Epithelial cell of prostate (primary cell): ENCODE data around the gene DENND5B.
"Not testable (repeated sequence)": the region's sequence is repeated elsewhere in the genome, so short reads cannot be mapped to it uniquely, and the experiment has no call there.

Experiments used
- DNase-seq: peaks from one replicate; pipeline ENCODE4 v3.0.0-alpha.2; 2011; ENCODE audit warnings: low read depth, low spot score
- H3K27ac ChIP-seq: fragments of 450-650 bp; 2 replicates; pipeline ENCODE4 v1.5.1; 2017; ENCODE audit warnings: mild to moderate bottlenecking

The DENND5B gene

DNA sequence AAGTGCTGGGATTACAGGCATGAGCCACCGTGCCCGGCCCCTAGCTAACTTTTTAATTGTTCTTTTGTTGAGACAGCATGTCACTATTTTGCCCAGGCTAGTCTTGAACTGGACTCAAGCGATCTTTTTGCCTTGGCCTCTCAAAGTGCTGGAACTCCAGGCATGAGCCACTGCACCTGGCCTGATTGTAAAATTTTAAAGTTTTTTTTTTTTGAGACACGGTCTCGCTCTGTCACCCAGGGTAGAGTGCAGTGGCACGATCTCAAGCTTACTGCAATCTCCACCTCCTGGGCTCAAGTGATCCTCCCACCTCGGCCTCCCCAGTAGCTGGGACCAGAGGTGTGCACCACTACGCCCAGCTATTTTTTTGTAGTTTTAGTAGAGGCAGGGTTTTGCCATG lies 185.9 kb downstream of the DENND5B start:
- no peak overlapping the region for H3K27ac ChIP-seq
- DNase-seq, result no peak

DNA sequence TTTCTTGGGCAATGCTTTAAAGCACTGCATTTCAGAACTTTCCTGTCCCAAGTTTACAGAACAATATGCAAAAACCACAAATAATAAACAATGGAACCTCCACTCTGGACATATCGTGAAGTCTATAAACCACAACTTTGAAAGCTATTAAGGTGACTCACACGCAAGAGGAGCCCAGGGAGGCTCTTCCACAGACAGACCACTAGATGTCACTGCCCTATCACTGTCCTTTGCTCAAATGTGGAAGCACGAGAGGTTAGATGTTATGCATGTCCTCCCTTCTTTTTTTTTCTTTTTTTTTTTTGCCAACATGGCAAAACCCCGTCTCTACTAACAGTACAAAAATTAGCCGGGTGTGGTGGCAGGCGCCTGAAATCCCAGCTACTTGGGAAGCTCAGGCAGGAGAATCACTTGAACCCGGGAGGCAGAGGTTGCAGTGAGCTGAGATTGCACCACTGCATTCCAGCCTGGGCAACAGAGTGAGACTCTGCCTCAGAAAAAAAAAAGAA lies 187.8 kb downstream of the DENND5B start:
- peak; percentile 60 for DNase-seq
- not testable (repeated sequence) for H3K27ac ChIP-seq

DNA sequence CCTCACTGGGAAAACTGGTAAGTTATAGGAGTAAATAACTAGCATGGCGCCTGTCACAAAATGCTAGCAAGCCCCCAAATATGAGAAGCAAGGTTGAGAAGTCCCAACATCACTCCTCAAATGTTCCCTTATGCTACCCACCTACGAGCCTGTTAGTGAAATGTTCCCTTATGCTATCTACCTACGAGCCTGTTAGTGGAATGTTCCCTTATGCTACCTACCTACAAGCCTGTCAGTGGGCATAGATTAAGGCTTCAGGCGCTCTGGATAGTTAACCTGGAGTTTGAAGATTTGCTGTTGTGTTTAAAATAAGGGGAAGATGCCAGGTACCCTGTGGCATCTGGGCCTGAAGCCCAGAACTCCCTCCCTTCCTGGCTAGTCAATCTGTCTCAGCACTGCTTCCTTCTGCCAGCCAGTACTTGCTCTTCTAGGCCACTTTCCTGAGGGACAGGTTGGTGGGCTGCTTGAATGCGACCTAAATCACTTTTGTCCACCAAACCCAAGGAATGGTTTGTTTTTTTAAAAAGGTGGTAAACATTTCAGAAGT lies 197.9 kb downstream of the DENND5B start:
- H3K27ac ChIP-seq, result no peak overlapping the region

DNA sequence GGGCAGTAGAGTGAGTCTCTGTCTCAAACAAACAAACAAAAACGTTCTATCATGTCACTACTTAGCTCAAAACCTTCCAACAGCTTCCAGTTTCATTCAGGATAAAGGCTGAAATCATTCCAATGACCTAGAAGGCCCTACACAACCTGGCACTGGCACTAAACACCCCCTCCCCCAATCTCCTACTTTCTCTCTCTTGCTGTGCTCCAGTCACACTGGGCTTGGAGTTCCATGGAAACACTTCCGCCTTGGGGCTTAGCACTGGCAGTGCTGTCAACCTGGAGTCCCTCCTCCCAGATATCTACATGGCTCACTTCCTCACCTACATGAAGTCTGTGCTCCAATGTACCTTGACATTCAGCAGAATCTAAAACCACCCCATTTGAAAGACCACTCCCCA lies 199.9 kb downstream of the DENND5B start:
- no peak for DNase-seq

More for the DNA sequence above, 197.9 kb downstream of the DENND5B start:
- DNase-seq, result no peak

DNA sequence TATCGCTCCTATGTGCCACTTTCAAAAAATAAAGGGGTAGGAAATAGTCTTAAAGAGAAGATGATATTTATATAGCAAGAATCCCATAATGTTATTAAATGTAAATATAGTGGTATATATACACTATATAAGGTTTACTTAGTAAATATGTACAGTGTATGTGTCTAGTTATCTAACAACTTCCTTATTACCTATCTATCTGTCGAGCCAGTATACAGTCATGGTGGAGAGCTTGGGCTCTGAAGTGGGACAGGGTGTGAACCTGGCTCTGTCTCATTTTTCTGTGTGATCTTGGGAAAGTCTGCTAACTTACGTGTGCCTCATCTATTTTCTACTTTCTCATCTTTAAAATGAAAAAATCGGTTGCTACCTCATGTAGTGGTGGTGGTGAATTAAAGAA lies 202.2 kb downstream of the DENND5B start:
- H3K27ac ChIP-seq, result no peak overlapping the region
- DNase-seq, result no peak

More for the DNA sequence above, 199.9 kb downstream of the DENND5B start:
- H3K27ac ChIP-seq, result no peak overlapping the region

DNA sequence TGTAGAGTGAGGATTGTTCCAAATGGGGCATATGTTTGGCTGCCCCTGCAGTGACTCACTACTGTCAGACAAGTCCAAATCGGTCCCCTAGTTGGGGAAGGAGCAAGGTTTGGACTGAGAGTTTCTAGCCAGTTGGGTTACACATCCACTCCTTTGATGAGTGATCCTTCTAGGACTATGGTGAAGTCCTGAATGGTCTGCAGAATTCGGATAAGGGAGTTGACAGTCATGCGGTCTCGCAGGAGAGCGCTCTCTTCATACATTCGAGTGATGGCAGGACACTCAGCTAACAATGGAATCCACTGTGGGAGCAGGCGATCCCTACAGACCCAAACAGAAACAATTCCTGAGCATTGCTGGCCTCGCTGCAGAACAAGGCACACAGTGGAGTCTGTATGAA lies 203.5 kb downstream of the DENND5B start:
- H3K27ac ChIP-seq, result no peak overlapping the region
- no peak for DNase-seq

DNA sequence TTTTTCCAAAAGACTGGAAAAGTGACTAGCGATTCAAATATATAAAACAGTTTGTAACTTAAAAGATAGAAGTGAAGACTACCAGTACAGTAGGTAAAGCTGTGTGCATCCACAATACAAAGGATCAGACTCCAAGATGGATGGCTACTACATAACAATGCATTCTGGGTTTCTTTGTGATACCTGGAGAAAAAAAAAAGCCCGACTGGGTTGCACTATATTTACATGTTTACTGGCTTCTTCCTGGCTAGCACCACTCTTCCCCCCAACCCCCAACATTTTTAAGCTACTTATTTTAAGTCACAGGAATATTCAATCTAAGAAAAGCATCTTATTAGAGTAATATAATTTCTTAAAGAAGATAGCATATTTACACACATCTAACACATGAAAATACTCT lies 203.9 kb downstream of the DENND5B start:
- no peak overlapping the region for H3K27ac ChIP-seq
- no peak for DNase-seq

DNA sequence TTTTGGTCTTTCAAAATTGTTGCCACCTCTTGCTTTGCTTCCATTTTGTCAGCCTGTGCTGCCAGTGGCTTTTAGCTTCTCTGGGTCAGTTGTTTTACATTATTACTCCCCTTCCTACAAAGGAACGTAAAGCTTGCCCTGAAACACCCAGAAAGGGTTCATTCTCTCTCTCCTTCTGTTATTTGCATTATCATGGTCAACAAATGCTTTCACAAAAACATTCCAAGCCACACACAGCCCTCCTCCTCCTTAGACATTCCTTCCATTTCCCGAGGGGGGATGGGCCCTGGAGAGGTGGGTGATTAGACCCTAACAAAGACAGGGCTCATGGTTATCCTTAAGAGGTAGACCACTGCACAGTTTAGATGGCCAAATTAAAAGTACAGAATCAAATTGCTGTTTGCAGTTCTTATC lies 204.6 kb downstream of the DENND5B start:
- DNase-seq, result no peak

DNA sequence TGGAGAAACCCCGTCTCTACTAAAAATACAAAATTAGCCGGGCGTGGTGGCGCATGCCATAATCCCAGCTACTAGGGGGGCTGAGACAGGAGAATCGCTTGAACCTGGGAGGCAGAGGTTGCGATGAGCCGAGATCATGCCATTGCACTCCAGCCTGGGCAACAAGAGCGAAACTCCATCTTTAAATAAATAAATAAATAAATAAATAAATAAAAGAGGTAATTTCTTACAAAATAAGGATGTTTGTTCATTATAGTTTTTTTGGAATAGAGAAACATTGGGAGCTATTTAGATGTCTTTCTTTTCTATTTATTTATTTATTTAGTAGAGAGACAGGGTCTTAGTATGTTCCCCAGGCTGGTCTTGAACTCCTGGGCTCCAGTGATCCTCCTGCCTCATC lies 213.7 kb downstream of the DENND5B start:
- not testable (repeated sequence) for H3K27ac ChIP-seq, DNase-seq

More for the DNA sequence above, 204.6 kb downstream of the DENND5B start:
- no peak overlapping the region for H3K27ac ChIP-seq

DNA sequence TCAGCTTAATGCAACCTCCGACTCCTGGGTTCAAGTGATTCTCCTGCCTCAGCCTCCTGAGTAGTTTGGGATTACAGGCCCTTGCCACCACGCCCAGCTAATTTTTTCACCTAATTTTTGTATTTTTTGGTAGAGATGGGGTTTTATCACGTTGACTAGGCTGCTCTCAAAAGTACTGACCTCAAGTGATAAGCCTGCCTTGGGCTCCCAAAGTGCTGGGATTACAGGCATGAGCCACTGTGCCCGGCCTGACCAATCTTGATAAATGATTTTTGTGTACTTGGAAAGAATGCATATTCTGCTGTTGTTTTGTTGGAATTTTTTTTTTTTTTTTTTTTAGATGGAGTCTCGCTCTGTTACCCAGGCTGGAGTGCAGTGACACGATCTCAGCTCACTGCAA lies 215.5 kb downstream of the DENND5B start:
- not testable (repeated sequence) for H3K27ac ChIP-seq, DNase-seq

DNA sequence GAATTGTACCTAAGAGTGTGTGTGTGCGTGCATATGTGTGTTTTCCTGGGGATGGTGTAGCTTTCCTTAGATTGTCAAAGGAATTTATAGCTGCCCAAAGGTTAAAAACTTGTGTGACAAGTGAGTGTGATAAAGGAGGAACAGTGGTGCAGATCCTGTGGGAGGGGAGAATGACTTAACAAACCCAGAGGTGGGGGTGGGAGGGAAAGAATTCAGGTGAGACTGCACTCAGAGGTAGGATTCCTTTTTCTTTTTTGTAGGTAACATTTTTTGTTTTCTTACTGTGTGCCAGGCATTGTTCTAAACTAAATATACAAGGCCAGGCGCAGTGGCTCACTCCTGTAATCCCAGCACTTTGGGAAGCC lies 219.7 kb downstream of the DENND5B start:
- no peak for DNase-seq
- H3K27ac ChIP-seq, result no peak overlapping the region

DNA sequence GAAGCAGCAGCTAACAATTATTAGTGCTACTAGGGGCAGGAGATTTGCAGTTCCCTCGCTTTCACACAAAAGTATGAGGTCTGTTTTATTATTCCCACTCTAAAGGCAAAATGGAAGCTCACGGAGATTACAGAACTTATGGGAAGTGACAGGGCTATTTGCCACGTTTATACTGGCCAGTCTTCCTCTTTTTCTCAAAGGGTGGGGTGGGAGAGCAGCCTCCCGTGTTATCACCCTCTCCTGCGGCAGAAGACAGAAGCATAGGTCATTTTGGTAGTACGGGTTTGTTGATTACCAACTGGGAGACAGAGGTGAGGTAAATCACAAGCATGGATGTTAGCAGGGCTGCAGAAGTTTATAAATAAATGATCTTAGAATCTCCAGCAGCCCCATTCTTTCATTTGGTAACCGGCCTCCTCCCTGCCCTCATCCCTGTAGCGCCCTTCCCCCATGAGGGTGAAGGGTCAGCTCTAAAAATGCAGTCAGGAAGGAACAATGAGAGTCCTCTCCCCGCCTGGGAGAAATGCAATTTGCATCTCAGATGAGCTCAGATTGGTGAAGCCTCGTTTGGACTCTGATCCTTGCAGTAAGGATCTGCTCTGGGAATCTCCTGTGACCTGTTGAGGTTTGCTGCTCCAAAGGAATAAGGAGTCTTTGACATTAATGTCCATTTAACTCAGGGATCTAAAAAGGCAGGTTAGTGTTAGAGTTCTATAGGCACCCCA lies 220.2 kb downstream of the DENND5B start:
- peak overlapping the region; percentile 59 for H3K27ac ChIP-seq
- no peak for DNase-seq

DNA sequence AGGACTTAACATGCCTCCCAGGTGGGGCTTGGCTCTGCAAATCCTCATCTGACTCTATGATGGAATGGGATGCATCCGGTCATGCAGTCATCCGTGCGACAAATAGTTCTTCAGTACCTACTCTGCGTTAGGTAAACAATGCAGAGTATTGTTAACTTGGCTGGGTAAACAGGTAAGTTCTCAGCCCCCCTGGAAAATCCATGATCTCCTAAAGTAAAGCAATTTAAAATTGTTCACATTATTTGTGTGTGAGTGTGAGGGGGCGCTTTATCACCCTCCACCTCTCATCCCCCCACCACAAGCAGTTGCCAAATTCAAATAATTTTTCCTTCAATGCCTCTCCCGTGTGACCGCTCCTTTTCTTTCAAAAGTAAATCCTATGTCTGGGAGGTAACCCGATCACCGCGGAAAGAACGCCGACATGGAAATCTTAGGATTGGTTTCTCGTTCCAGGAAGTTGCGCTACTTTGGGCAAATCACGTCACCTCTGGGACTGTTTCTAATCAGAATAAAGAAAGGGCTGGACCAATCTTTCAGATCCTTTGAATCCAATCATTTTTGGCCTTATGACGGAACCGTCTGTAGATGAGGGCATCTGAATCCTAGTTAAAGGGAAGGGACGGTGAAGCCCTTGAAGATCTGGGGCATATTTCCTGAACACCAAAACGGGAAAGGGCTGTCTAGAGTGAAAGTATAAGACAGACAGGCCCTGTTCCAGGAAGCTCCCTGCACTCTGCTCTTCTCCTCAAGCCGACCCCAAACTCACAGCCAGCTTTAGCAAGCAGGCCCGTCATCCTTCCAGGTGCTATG lies 221.0 kb downstream of the DENND5B start:
- DNase-seq, result no peak
- peak overlapping the region; percentile 59 for H3K27ac ChIP-seq

DNA sequence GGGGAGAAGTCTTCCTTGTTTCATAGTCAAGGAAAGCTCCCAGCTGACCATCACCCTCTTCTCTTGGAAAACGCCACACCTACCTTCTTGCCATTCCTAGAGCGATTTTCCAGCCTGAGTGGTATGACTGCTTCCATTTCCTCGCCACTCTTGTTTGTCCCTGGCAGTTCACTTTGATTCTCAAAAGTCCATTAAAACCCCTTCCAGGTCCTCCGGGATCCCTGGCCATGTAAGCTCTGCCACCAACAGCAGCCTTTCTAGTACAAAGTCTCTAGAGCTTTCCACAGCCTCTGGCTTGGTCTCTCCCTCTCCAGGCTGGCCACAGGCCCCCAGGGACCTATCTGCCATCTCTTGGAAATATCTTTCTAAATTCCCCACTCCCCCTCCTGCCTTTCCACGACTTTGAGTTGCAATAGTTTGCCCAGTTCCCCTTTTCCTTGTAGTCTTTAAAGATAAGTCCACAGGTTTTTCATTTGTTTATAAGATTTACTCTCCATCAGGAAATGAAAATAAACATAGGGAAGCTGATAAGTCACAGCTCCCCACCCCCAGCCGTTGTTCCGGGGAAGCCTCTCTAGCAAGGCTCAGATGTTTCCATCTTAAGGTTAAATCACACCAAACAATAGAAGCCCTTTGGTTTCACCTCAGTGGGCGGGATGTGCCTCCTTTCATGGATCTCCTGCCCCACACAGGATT lies 222.1 kb downstream of the DENND5B start:
- no peak for DNase-seq
- no peak overlapping the region for H3K27ac ChIP-seq

DNA sequence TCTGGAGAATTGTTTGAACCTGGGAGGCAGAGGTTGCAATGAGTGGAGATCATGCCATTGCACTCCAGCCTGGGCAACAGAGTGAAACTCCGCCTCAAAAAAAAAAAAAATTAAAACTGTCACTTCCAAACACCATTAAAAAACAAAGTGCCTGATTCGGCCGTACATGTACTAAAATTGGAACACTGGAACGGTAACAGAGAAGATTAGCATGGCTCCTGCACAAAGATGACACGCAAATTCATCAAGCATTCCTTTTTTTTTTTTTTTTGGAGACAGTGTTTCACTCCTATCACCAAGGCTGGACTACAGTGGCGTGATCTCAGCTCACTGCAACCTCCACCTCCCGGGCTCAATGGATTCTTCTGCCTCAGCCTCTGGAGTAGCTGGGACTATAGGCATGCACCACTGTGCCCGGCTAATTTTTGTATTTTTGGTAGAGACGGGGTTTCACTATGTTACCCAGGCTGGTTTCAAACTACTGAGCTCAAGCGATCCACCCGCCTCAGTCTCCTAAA lies 224.8 kb downstream of the DENND5B start:
- H3K27ac ChIP-seq, result no peak overlapping the region
- no peak for DNase-seq

DNA sequence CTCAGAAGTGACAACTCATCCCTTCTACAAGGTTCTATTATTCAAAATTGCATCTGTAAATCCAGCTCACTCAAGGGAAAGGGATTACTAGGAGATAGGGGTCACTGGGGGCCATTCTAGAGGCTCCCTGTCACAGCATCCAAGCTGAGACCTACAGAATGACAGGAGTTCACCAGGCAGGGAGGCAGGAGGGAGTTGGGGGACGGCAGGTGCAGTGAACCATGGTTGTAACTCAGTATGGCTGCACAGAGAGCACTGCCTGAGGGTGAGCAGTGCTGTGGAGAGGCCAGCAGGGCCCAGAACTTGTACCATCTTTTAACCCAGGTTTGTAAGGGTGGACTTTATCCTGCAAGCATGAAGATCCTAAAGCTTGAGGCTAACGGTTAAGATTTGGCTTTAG lies 227.1 kb downstream of the DENND5B start:
- DNase-seq, result no peak
- no peak overlapping the region for H3K27ac ChIP-seq

DNA sequence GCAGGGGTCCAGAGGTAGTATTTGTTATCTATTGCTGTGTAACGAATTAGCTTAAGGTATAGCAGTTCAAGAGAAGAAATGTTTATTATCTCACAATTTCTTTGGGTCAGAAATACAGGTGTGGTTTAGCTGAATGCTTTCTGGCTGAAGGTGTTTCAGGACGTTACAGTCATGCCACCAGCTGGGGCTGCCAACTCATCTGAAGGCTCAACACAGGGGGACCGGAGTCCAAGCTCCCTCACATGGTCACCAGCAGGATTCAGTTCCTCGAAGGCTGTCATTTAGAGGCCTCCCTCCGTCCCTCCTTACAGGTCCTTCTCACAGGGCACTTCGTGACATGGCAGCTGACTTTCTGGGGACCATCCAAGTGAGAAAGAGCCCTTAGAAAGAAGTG lies 227.5 kb downstream of the DENND5B start:
- no peak overlapping the region for H3K27ac ChIP-seq
- DNase-seq, result no peak

DNA sequence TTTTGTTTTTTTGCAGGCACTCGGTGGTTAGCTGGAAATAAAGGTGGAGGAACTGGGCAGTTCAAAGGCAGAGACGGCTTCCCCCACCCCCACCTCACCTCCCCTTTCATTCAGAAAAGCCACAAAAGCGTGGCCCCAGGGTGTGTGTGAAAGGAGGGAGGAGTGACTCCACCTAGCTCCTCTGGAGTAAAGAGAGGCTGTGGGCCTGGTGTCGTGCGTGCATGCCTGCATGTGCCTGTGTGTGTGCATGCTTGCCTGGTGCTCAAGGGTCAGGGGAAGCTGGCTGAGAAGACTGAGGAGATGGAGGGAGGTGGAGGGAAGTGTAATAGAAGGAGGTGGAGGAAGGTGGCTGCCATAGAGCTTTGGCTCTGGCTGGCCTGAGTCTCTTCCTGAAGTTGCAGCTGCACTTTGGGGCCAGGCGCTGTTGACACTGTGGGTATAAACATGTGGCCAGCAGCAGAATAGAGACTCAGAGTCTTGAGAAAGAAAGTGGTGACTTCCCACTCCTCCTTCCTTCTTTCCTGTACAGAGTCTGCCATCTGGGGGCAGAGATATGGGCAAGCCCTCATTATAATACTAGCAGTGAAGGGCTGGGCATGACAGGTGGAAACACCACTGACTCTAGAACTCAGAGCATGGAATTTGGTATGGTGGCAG lies 228.0 kb downstream of the DENND5B start:
- H3K27ac ChIP-seq, result no peak overlapping the region

DNA sequence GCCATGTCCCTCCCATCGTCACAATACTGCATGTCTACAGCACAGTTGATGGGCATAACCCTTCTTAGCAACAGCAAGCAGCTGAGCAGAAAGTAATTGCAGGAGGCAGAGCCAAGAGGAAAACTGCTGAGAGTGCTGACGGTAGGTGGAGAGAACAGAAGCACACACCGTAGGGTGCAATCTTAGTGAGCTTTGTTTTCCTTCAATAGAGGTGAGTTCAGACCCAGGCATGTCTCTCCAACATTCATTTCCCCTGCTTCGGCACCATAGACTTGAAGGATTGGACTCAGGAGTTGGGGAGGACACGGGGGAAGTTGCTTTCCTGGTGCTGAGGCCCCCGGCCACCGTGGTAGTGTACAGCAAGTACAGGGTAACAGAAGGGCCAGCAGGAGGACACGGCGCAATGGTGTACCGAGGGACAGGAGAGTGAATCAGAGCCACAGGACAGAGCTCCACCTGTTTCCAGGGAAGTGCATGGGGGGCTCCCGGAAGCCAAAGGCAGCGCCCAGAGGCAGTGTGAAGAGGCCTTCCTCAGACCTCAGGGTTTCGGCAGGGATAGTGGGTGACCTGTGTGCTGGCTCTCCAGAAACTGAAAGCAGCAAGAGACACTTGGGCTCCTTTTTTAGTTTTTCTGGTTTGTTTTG lies 228.7 kb downstream of the DENND5B start:
- no peak for DNase-seq
- H3K27ac ChIP-seq, result no peak overlapping the region

More for the DNA sequence above, 228.0 kb downstream of the DENND5B start:
- DNase-seq, result no peak
